ENCODE data around the gene TM7SF2.

GRCh38 chr11:65089621-65090020 is 22.1 kb upstream of the TM7SF2 start:
- TF ChIP-seq CTCF (conservative IDR thresholded peaks at IDR 0.05; ENCODE audit: low read depth, low read length) (no peak), EZH2phosphoT487 (IDR thresholded peaks at IDR 0.05; ENCODE audit: borderline replicate concordance, low read length) (no peak)
